GM21423 (cell line): ENCODE data around the gene BRF1.

Experiments used
- ATAC-seq: cut with Tn5 transposase; IDR thresholded peaks from one replicate; pipeline ENCODE4 v1.9.1; 2021; ENCODE audit warnings: mild to moderate bottlenecking, moderate library complexity; ENCODE audit not compliant: unreplicated experiment

Gene BRF1

DNA sequence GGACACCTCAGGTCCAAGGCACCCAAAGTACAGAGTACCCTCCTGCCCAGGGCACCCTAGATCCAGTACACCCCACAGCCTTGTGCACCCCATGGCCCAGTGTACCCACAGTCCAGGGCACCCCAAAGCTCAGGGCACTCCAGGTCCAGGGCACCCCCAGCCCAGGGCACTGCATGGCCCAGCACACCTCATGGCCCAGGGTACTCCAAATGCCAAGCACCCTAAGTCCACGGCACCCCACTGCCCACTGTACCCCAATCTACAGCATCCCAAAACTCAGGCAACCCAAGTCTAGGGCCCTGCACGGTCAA, 138.2 kb downstream of the BRF1 start:
- no peak for ATAC-seq

DNA sequence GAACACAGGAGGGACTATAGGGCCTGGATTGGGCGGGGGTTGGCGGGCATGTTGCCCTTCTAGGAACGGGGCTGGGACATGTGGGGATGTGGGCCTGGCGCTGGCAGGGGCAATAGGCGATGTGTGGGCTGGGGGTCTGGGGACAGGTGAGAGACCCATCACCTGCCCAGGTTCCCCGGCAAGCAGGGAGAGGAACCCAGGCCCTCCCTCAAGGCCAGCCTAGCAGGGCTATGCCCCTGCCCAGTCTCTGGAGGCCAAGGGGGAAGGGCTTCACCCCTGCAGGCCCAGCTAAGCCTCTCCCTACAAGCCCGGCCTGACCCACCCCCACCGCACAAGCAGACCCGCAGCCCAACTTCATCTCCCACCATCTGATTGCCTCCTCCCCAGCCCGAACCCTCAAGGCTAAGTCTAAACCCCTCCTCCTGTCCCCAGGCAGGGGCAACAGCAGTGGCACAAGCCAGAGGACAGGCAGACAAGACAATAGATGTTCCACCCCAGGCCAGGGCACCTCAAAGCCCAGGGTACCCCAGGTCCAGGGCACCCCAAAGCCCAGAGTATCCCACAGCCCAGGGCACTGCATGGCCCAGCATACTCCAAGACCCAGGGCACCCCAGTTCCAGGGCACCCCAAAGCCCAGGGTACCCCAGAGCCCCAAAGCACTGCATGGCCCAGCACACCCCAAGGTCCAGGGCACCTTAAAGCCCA, 138.7 kb downstream of the BRF1 start:
- no peak for ATAC-seq

DNA sequence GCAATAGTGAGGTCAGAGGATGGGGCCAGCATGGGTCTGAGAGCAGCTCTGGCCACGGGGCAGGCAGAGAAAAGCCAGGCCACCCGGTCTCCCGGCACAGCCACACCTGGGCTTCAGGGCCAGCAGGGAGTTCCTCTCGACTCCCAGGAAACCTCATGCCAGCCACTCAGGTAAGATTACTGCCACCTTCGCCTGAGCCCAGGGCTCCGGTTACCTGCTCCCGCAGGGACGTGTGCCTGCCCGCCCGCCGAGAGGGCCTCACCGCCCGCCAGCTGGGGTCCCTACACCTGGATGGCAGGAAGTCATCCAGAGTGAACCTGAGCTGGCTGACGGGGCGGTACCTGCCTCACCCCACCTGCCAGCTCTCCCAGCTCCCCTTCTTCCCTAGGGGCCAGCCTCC, 139.5 kb downstream of the BRF1 start:
- no peak for ATAC-seq

- ATAC-seq = no peak
These were observed 140.0 kb downstream of the BRF1 start for GRCh38 chr14:105160776-105161175.

- ATAC-seq = no peak
These were observed 141.5 kb downstream of the BRF1 start for GRCh38 chr14:105159344-105159743.
